K562 (cell line): ENCODE results near the gene INSR.

Source experiments
- CEBPZ ChIP-seq: fragments of 150-350 bp; IDR thresholded peaks from 2 replicates; pipeline ENCODE4 v1.6.1; 2014; ENCODE audit warnings: low read depth, mild to moderate bottlenecking, low read length, borderline replicate concordance
- E2F4 ChIP-seq: sonication (generic); formaldehyde crosslinking; IDR thresholded peaks from 2 replicates; pipeline ENCODE4 v1.8.0; 2022; ENCODE audit warnings: mild to moderate bottlenecking, low read depth, missing genetic modification reagents
- HOXB6 ChIP-seq: fragments of 250-450 bp; sonication (Bioruptor Pico); IDR thresholded peaks from 2 replicates; pipeline ENCODE4 v1.5.1; 2022; ENCODE audit warnings: mild to moderate bottlenecking, borderline replicate concordance
- NCOA1 ChIP-seq: fragments of 450-650 bp; IDR thresholded peaks from 2 replicates; pipeline ENCODE4 v1.6.1; 2016; ENCODE audit warnings: low read depth
- PCBP1 ChIP-seq: fragments of 200-400 bp; formaldehyde crosslinking; IDR thresholded peaks from 2 replicates; pipeline ENCODE4 v1.6.1; 2018; ENCODE audit warnings: mild to moderate bottlenecking, low read depth, low read length; ENCODE audit not compliant: poor library complexity, severe bottlenecking
- RAD51 ChIP-seq: fragments of 450-650 bp; IDR thresholded peaks from 2 replicates; pipeline ENCODE4 v1.7.1; 2016; ENCODE audit warnings: low read depth, mild to moderate bottlenecking, borderline replicate concordance
- ZBTB33 ChIP-seq: sonication (generic); formaldehyde crosslinking; IDR thresholded peaks from 2 replicates; pipeline ENCODE4 v1.8.1; 2023; ENCODE audit warnings: mild to moderate bottlenecking, missing genetic modification reagents

- TF ChIP-seq NCOA1 (no peak), ZBTB33 (no peak), RAD51 (no peak), HOXB6 (CRISPR knock-in tag) (no peak), CEBPZ (no peak), E2F4 (CRISPR knock-in tag) (no peak), PCBP1 (no peak)
Measured at GRCh38 chr19:7145494-7145893, 148.7 kb downstream of the INSR start.
